Stimulated activated CD4-positive, alpha-beta T cell treated with anti-CD3 and anti-CD28 coated beads, Interleukin-2, amount 100 ng/mL, for 48 hours (primary cell): ENCODE measurements around the gene HOOK1.

Source experiments
- DNase-seq, 2 donors: peaks; one replicate each; pipeline ENCODE4 v3.0.0-alpha.2; 2020

The HOOK1 gene

DNA sequence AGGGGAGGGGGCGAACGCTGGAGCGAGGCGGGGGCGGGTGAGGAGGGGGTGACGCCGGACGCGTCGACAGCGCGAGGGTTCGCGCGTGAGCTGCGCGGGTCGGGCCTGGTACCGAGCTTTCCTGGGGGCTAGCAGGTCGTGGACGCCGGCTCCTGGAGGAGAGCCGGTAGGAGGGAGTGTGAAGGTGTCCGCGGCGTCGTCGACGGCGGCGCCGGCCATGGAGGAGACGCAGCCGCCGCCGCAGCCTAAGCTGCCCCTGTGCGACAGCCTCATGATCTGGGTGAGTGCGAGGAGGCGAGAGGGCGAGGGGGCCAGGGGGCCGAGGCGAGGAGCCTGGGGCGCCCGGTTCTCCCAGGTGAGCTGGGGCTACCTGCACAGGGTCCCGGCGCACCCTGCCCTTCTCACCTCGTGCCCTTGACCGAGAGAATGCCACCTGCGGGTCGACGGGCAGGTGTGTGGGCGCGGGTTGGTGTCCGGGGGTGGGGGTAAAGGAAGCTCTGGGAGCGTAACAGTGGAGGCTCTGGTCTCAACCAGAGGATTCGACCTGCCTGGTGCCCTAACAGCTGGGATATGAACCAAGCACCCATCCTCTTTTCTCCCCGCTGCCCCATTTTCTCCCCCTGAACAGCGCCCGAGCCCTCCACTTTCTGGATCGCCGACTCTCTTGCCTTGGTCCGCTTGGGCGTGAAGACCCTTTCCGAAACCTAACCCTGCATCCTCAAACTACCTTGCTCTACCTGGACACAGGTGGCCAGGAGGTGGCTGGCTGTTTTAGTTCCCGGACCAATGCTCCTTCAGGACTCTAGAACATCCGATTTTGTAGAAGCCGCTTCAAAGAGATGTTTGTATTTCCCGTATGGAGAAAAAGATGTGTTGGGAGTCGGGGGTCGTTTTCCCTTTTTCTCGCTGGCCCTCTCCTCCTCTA lies at the start of gene HOOK1:
Gene HOOK1 (plus strand): TSS at position 49 of the 925 bp plus-strand sequence. CDS start 169 bp downstream, at position 218.
- peak in 1 of 2 donors; percentile 6 for DNase-seq

DNA sequence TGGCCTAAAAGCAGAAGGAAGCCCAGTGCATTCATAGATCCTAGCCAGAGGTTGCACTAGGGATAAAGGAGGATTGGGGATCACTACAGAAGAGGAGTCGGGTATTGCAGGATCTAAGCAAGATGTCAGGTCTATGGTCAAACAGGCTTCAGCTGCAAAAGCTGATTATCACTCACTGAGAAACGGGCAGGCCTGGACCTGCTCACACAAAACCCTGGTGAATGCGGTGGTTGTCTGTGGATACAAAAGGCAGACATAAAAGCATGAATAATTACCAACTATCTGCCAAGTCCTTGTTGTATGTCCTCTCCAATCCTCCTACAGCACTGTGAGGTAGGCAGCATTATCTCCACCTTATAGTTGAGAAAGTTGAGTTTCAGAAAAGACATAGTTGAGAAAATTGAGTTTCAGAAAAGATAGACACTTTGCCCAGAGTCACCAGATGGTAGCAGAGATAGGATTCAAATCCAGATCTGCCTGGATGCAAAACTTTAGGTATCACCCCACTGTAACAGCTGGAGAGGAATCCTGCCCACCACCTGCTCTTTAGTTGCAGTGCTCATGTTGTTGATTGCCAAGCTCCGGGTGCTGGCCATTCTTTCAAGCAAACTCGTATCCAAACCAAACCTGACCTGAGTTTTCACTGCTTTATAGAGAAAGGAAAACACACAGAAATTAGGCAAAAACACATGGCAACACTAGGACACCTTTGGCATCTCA lies 49.6 kb upstream of the HOOK1 start:
- no peak for DNase-seq

- no peak for DNase-seq
Measured at GRCh38 chr1:59766227-59766855, 48.4 kb upstream of the HOOK1 start.

GRCh38 chr1:59767119-59767518 lies 47.6 kb upstream of the HOOK1 start:
- DNase-seq: no peak

DNA sequence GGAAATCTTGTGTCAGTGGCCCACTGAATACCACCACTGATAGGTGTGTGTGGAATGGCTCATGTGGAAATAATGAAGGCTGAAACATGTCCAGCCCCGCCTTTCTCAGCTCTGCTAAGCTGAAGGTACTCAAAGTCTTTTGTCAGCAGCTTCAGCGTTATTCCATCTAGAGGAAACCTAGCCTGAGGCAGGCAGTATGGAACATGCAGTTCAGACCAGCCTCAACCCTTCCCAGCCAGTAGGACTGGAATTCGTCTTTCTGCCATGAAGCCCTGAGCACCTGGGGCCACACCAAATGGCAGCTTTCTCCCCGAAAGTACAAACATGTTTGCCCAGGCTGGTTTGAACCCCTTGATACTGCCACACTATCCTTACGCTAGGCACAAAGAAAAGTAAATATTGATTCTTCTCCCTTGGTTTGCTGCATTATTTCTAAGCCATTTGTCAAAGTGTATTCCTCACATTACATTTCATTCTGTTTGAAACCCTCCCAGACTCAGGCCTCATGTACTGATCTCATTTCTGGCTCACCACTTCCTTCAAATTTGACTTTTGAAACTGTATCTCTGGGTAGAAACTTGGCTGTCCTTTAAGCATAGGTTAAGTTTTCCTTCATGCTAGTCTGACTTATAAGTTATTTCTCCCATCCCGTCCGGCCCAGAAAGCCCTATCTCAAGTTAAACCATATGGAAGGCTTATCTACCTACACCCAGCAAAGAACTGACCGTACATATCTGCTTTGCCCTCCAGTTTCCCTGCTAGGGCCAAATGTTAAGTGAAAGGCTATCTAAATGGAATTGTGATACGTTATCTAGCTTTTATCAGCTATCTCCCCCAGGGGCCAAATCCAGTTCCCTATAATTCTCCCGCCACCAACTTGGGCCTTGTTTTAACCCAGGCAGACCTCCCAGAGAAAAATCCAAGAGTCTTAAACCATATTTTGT lies 45.7 kb upstream of the HOOK1 start:
- DNase-seq: no peak

- DNase-seq: no peak
Measured at GRCh38 chr1:59769736-59770095, 45.0 kb upstream of the HOOK1 start.

- DNase-seq: no peak
Measured at GRCh38 chr1:59771361-59771760, 43.4 kb upstream of the HOOK1 start.

DNA sequence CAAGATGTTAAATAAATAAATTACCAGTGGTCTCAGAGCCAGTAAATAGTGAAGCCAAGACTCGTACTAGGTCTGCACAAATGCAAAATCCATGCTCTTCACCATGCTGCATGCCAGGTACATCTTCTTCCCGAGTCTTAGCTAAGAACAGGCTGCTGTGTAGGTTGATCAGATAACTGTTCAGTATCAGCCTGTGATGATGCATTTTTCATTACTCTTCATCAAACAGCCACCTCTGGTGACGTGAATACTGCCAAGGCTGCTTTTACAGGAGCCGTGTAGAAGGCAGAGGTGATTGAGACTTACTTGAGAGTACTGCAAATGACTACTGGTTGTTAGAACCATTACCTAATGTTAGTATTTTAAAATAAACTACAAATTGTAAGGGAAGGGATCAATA lies 39.3 kb upstream of the HOOK1 start:
- DNase-seq: no peak

- no peak for DNase-seq
Measured at GRCh38 chr1:59776960-59777852, 37.5 kb upstream of the HOOK1 start.

GRCh38 chr1:59779949-59780348 lies 34.8 kb upstream of the HOOK1 start:
- DNase-seq: no peak

GRCh38 chr1:59788825-59789224 lies 25.9 kb upstream of the HOOK1 start:
- no peak for DNase-seq

DNA sequence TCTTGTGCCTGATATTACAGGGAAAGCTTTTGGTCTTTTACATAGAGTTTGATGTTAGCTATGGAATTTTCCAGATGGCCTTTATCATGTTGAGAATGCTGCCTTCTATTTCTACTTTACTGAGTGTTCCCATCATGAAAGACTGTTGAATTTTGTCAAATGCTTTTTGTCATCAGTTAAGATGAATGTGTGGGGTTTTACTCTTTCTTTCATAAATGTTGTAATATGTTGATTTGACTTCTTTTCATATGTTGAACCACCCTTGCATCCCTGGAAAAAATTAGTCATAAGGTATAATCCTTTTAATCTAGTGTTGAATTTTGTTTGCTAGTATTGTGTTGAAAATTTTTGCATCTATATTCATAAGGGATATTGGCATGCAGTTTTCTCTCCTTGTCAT lies 16.1 kb upstream of the HOOK1 start:
- no peak for DNase-seq

- DNase-seq: no peak
Measured at GRCh38 chr1:59803458-59804038, 11.2 kb upstream of the HOOK1 start.

DNA sequence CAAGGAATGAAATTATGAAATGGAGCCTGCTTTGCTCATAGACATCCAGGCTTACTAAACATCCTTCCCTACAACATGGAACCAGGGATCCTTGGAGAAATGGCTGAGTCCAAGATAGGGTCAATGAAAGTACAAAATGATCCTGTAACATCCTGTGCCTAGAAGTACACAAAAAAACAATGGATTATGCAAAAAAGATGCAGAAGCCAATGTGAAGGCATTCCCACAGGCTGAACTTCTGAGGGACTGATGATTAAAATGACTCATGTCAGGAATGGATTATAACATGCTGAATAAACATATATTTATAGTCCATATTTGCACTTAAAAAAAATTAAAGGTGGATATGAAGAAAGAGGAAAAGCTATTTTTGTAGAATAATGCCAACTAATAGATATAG lies 10.4 kb upstream of the HOOK1 start:
- DNase-seq: no peak

- no peak for DNase-seq
Measured at GRCh38 chr1:59805554-59805953, 9.2 kb upstream of the HOOK1 start.

DNA sequence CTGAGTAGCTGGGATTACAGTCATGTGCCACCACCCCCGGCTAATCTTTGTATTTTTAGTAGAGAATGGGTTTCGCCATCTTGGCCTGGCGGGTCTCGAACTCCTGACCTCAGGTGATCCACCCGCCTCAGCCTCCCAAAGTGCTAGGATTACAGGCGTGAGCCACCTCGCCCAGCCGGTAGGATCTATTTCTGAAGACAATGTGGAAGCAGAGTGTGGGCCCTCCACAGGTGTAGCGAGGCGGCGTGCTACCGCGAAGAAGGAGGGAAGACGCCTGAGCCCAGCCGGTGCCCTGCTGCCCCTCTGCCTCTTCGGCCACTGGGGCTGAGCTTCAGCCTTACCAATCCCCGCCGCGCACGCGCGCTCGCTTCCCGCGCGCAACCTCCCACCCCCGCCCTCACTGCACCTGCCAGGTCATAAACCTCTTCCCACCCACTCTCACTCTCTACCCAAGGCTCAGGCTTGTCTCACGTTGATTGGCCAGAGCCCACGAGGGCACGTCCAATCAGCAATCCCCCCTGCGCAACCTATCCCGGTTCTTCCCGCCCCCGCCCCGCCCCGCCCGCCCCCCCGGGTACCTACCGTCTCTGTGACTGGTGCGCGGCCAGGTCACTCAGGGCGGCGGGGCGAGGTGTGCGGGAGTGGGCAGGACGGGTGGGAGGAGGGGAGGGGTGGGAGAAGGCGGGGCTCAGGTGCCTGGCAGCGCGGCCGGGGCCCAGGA lies 409 bp upstream of the HOOK1 start:
- peak; percentile 65 to 66 for DNase-seq

GRCh38 chr1:59815892-59816291 lies 1.1 kb downstream of the HOOK1 start:
- no peak for DNase-seq

DNA sequence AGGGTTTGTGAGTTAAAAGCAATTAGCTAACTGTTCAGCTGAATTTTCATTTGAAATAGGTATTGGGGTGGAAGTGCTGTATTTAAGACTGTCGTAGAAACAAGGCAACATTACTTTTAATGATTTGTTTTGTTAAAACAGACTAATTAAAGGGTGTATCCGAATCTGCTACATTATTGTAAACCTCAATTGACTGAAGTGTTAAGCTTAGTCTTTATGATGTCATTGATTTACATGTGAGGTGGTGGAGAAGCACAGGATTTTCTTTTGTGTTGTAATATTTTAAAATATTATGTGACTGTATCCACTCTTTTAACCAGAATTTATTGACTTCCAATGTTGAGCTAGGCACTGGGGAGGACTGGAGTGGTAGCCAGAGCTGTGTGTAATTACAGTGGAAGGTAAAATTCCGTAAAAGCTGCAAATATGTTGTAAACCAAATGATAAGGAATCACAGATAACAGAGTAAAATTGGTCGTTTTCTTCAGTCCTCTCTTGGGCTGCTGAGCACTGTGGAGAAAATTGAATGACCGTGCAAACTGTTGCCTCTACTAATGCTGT lies 1.6 kb downstream of the HOOK1 start:
- no peak for DNase-seq

DNA sequence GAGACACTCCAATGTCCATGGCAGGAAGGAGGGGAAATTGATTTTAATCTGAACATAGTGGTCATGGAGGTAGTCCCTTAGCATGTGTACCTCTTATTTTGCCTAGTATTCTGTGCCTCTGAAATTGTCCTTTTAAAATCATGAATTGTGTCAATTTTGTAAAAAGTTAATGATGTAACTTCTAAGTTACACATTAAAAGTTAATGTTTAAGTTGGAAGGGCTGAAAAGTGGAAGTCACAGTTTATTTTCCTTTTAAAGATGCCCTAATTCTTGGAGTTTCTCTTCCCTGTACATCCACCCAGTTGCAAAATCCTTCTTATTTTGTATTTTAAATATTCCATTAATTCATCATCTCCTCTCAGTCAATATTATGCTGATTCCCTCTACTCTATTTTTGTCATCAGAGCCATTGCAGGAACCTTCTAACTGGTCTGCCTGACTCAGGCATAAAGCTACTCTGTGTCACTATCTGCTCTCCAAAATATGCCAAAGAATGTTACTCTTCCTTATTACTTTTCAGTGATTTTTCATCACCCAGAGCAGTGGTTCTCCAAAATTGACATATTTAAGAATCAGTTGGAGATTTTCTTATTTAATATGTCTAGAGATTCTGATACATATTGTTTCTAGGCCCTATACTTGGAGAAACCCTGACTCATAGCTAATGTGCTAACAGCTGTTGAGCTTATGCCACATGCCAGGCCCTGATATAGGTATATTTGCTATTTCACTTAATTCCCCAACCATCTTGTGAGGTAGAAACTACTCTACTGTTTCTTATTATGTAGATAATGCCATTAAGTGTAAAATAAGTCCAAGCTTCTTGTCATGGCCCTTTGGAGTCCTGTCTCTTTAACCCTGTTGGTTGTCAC lies 5.1 kb downstream of the HOOK1 start:
- no peak for DNase-seq
